H9 (cell line): Measurements from ENCODE around the gene QSER1. TPM values are rescaled to one million over a fixed set of nuclear protein-coding genes. Genes with fewer than 3 reads are reported as not detected.

Source experiments
- DNase-seq: peaks from one replicate; pipeline ENCODE4 v3.0.0-alpha.2; 2017
- H2AFZ ChIP-seq: one replicate; pipeline ENCODE4 v1.6.1; 2013; ENCODE audit warnings: mild to moderate bottlenecking, low read length, control low read depth, moderate library complexity
- H2AK5ac ChIP-seq: 2 replicates; pipeline ENCODE4 v1.6.1; 2013; ENCODE audit warnings: low read length, control low read depth, mixed read lengths; ENCODE audit not compliant: insufficient read length
- H2BK120ac ChIP-seq: one replicate; pipeline ENCODE4 v1.6.1; 2013; ENCODE audit warnings: low read depth, mild to moderate bottlenecking, low read length, control low read depth, inconsistent platforms; ENCODE audit not compliant: poor library complexity, severe bottlenecking
- H2BK12ac ChIP-seq: 2 replicates; pipeline ENCODE4 v1.6.1; 2013; ENCODE audit warnings: low read length, control low read depth, mixed read lengths, low read depth; ENCODE audit not compliant: insufficient read length
- H2BK15ac ChIP-seq: 2 replicates; pipeline ENCODE4 v1.6.1; 2013; ENCODE audit warnings: low read depth, low read length, control low read depth
- H2BK20ac ChIP-seq: one replicate; pipeline ENCODE4 v1.6.1; 2013; ENCODE audit warnings: low read depth, mild to moderate bottlenecking, low read length, control low read depth, inconsistent platforms; ENCODE audit not compliant: poor library complexity, severe bottlenecking
- H2BK5ac ChIP-seq: 2 replicates; pipeline ENCODE4 v1.6.1; 2013; ENCODE audit warnings: low read length, control low read depth, mixed read lengths; ENCODE audit not compliant: insufficient read length
- H3K14ac ChIP-seq: 2 replicates; pipeline ENCODE4 v1.6.1; 2013; ENCODE audit warnings: low read length, control low read depth; ENCODE audit not compliant: insufficient read depth
- H3K18ac ChIP-seq: 2 replicates; pipeline ENCODE4 v1.6.1; 2013; ENCODE audit warnings: low read depth, mild to moderate bottlenecking, mixed read lengths, low read length, control low read depth; ENCODE audit not compliant: insufficient read length
- H3K23ac ChIP-seq: 2 replicates; pipeline ENCODE4 v1.6.1; 2013; ENCODE audit warnings: low read length, control low read depth, mixed read lengths, low read depth; ENCODE audit not compliant: insufficient read length
- H3K23me2 ChIP-seq: 2 replicates; pipeline ENCODE4 v1.6.1; 2013; ENCODE audit warnings: low read depth, mild to moderate bottlenecking, mixed read lengths, low read length, control low read depth; ENCODE audit not compliant: insufficient read length, poor library complexity, severe bottlenecking
- H3K27ac ChIP-seq: 2 replicates; pipeline ENCODE4 v1.5.1; 2013; ENCODE audit warnings: low read length, control low read depth, mixed read lengths, low read depth; ENCODE audit not compliant: insufficient read length
- H3K27me3 ChIP-seq: 2 replicates; pipeline ENCODE4 v1.6.1; 2013; ENCODE audit warnings: low read length, control low read depth, inconsistent platforms; ENCODE audit not compliant: insufficient read depth
- H3K4ac ChIP-seq: 2 replicates; pipeline ENCODE4 v1.6.1; 2013; ENCODE audit warnings: low read depth, mild to moderate bottlenecking, control low read depth, inconsistent platforms, low read length, moderate library complexity
- H3K4me1 ChIP-seq: 2 replicates; pipeline ENCODE4 v1.6.1; 2013; ENCODE audit warnings: low read length, control low read depth, inconsistent platforms; ENCODE audit not compliant: insufficient read depth
- H3K4me2 ChIP-seq: 2 replicates; pipeline ENCODE4 v1.6.1; 2013; ENCODE audit warnings: low read length, control low read depth, mixed read lengths; ENCODE audit not compliant: insufficient read length, insufficient read depth
- H3K56ac ChIP-seq: 2 replicates; pipeline ENCODE4 v1.6.1; 2013; ENCODE audit warnings: low read depth, mild to moderate bottlenecking, mixed read lengths, low read length, control low read depth; ENCODE audit not compliant: insufficient read length
- H3K79me1 ChIP-seq: 2 replicates; pipeline ENCODE4 v1.6.1; 2013; ENCODE audit warnings: low read depth, mild to moderate bottlenecking, moderate library complexity, low read length, control low read depth, inconsistent platforms; ENCODE audit not compliant: insufficient read depth, poor library complexity, severe bottlenecking
- H3K79me2 ChIP-seq: 2 replicates; pipeline ENCODE4 v1.6.1; 2013; ENCODE audit warnings: low read length, control low read depth, inconsistent platforms; ENCODE audit not compliant: insufficient read depth
- H3K9ac ChIP-seq: 2 replicates; pipeline ENCODE4 v1.6.1; 2013; ENCODE audit warnings: low read length, control low read depth, mixed read lengths; ENCODE audit not compliant: insufficient read length; ENCODE audit errors: extremely low read depth
- H3K9me3 ChIP-seq: one replicate; pipeline ENCODE4 v1.6.1; 2013; ENCODE audit warnings: low read depth, low read length, inconsistent platforms; ENCODE audit not compliant: control insufficient read depth
- H3T11ph ChIP-seq: one replicate; pipeline ENCODE4 v1.6.1; 2013; ENCODE audit warnings: mild to moderate bottlenecking, low read length, control low read depth, inconsistent platforms
- H4K20me1 ChIP-seq: one replicate; pipeline ENCODE4 v1.6.1; 2013; ENCODE audit not compliant: control insufficient read depth, insufficient read length, insufficient read depth
- H4K5ac ChIP-seq: 2 replicates; pipeline ENCODE4 v1.6.1; 2013; ENCODE audit warnings: low read depth, mild to moderate bottlenecking, mixed read lengths, low read length, control low read depth; ENCODE audit not compliant: insufficient read length
- H4K8ac ChIP-seq: replicated peaks from 2 replicates; pipeline ENCODE4 v1.6.1; 2013; ENCODE audit warnings: low read length, control low read depth, mixed read lengths, low read depth; ENCODE audit not compliant: insufficient read length
- H4K91ac ChIP-seq: 2 replicates; pipeline ENCODE4 v1.6.1; 2013; ENCODE audit warnings: low read depth, mild to moderate bottlenecking, moderate library complexity, mixed read lengths, low read length, control low read depth; ENCODE audit not compliant: insufficient read length
- H3K27ac Mint-ChIP-seq, 3 experiments: 2 replicates in 2 of 3; 3 replicates in 1 of 3; pipeline ENCODE4 v1.8.0; 2020 to 2021; ENCODE audit warnings: mixed read lengths in 3 of 3, mild to moderate bottlenecking in 1 of 3, moderate library complexity in 1 of 3
- H3K27me3 Mint-ChIP-seq: 2 replicates; pipeline ENCODE4 v1.8.0; 2021; ENCODE audit warnings: low read depth, mild to moderate bottlenecking, moderate library complexity, mixed read lengths
- H3K36me3 Mint-ChIP-seq, 3 experiments: 2 replicates in 2 of 3; 3 replicates in 1 of 3; pipeline ENCODE4 v1.8.0; 2020 to 2021; ENCODE audit warnings: low read depth in 3 of 3, mixed read lengths in 3 of 3; ENCODE audit not compliant: insufficient read depth in 1 of 3
- H3K4me1 Mint-ChIP-seq, 2 experiments: 2 replicates each; pipeline ENCODE4 v1.8.0; 2020; ENCODE audit warnings: mixed read lengths in 2 of 2
- H3K4me3 Mint-ChIP-seq, 2 experiments: 2 replicates in 1 of 2; 3 replicates in 1 of 2; pipeline ENCODE4 v1.8.0; 2020 to 2021; ENCODE audit warnings: mild to moderate bottlenecking in 2 of 2, mixed read lengths in 2 of 2, moderate library complexity in 1 of 2
- H3K9me3 Mint-ChIP-seq, 2 experiments: 2 replicates in 1 of 2; 3 replicates in 1 of 2; pipeline ENCODE4 v1.8.0; 2020; ENCODE audit warnings: mild to moderate bottlenecking in 2 of 2, mixed read lengths in 2 of 2, moderate library complexity in 1 of 2
- WGBS: extraction: QIAGEN DNeasy Blood & Tissue Kit; methylation state at CpG from one replicate; pipeline ENCODE4 v1.1.7; 2013; ENCODE audit warnings: missing lambda C conversion rate, low lambda C conversion rate, mixed read lengths; ENCODE audit not compliant: insufficient read length; ENCODE audit errors: extremely low coverage; 5-methylcytosine and 5-hydroxymethylcytosine counted together
- total RNA-seq: library from RNA; stranded (reverse); gene quantifications from 2 replicates; pipeline ENCODE4 v1.2.1, GENCODE V29; 2021
- TF ChIP-seq, protein P1 (sequence below): fragments of 200-600 bp; sonication (generic); conservative IDR thresholded peaks from 3 replicates; pipeline ENCODE4 v1.8.0; 2021; ENCODE audit warnings: antibody characterized with exemption, mild to moderate bottlenecking

QSER1 gene
- total RNA-seq, 1 experiment from 2014 or later, result 139 TPM

DNA sequence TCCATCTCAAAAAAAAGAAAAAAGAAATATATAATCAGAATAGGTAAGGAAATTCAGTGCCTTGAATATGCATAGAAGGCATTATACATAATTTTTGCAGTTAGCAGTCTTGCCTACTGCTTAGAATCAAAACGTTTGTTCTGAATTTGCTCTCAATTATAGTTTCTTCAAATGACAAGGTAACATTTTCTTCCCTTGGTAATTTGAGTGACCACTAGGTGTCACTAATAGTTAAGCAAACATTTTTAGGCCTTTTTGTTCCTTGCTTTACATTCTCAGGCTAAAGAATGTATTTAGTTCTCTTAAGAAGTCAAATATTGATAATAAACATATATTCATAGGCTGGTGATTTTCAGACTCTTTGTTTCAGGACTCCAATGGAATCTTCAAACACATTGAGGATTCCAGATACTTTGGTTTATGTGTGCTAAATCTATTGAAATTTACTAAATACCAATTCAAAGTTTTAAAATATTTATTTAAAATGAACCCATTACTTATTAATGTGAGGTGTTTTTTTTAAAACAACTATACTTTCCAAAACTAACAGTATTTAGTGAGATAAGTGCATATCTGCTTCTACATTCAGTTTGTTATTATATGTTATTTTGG is 68.0 kb downstream of the QSER1 start:
- H2BK20ac ChIP-seq, result no peak overlapping the region
- no peak overlapping the region for H3K4ac ChIP-seq
- no peak overlapping the region for H3K9ac ChIP-seq
- H3K14ac ChIP-seq, result no peak overlapping the region
- WGBS, result no CpG with 5 or more reads among the region's 1 CpG
- no peak overlapping the region for H2BK5ac ChIP-seq
- no peak overlapping the region for H2BK15ac ChIP-seq
- H3K27me3 ChIP-seq, result no peaks in the 10 kb centered on the region
- no peak overlapping the region for H2BK12ac ChIP-seq
- no peak overlapping the region for H3K23ac ChIP-seq
- Mint-ChIP-seq H3K27me3 (no peaks in the 10 kb centered on the region), H3K27ac (no peak overlapping the region), H3K4me1 (no peaks in the 10 kb centered on the region), H3K36me3 (peaks cover 45 to 76% (median 76%) of the 10 kb centered on the region in 3 experiments), H3K9me3 (no peaks in the 10 kb centered on the region), H3K4me3 (no peak overlapping the region)
- H2AK5ac ChIP-seq, result no peak overlapping the region
- H4K8ac ChIP-seq, result no peak overlapping the region
- H3K79me1 ChIP-seq, result no peaks in the 10 kb centered on the region
- H2BK120ac ChIP-seq, result no peak overlapping the region
- no peak overlapping the region for H4K5ac ChIP-seq
- no peak overlapping the region for H3K4me2 ChIP-seq
- TF ChIP-seq, protein P1, sequence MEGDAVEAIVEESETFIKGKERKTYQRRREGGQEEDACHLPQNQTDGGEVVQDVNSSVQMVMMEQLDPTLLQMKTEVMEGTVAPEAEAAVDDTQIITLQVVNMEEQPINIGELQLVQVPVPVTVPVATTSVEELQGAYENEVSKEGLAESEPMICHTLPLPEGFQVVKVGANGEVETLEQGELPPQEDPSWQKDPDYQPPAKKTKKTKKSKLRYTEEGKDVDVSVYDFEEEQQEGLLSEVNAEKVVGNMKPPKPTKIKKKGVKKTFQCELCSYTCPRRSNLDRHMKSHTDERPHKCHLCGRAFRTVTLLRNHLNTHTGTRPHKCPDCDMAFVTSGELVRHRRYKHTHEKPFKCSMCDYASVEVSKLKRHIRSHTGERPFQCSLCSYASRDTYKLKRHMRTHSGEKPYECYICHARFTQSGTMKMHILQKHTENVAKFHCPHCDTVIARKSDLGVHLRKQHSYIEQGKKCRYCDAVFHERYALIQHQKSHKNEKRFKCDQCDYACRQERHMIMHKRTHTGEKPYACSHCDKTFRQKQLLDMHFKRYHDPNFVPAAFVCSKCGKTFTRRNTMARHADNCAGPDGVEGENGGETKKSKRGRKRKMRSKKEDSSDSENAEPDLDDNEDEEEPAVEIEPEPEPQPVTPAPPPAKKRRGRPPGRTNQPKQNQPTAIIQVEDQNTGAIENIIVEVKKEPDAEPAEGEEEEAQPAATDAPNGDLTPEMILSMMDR, result peak; percentile 81
- no peak overlapping the region for H4K91ac ChIP-seq
- H3K9me3 ChIP-seq, result no peaks in the 10 kb centered on the region
- H3K27ac ChIP-seq, result no peak overlapping the region
- no peaks in the 10 kb centered on the region for H3K23me2 ChIP-seq
- H3K79me2 ChIP-seq, result no peaks in the 10 kb centered on the region
- H4K20me1 ChIP-seq, result no peaks in the 10 kb centered on the region
- no peak overlapping the region for H3K56ac ChIP-seq
- H2AFZ ChIP-seq, result no peak overlapping the region
- H3T11ph ChIP-seq, result no peak overlapping the region
- H3K18ac ChIP-seq, result no peak overlapping the region
- DNase-seq, result no peak
- H3K4me1 ChIP-seq, result no peaks in the 10 kb centered on the region
